ENCODE measurements around the gene ZNF175. TPM values are rescaled to one million over a fixed set of nuclear protein-coding genes. Genes with fewer than 3 reads are reported as not detected.

Gene ZNF175
- 10 to 100 TPM in 1 of 2 donors, 1 to 10 TPM in 1; 6.6 to 15.6 TPM for total RNA-seq

GRCh38 chr19:51570962-51571575, at the start of gene ZNF175:
Gene ZNF175 (plus strand): TSS chr19:51571283. CDS start chr19:51573330, 2,047 bp downstream.
- peak within 1 kb of the TSS; percentile 80 for H3K4me3 ChIP-seq
- H3K27me3 ChIP-seq (replicated peaks; ENCODE audit: insufficient read depth), result no peaks in the 10 kb centered on the region
- no peaks in the 10 kb centered on the region for H3K9me3 ChIP-seq
- peak; percentile 97 for ATAC-seq (ENCODE audit: insufficient number of reproducible peaks, low FRiP score, low read depth)
- H3K36me3 ChIP-seq, result peaks cover 4% of the 10 kb centered on the region
- peak; percentile 73 for DNase-seq (ENCODE audit: low spot score)
- TF ChIP-seq CTCF (IDR thresholded peaks at IDR 0.05), result no peak
- H3K27ac ChIP-seq, result peak within 1 kb of the TSS; percentile 42 to 66
- H3K4me1 ChIP-seq (ENCODE audit: control insufficient read depth in 1 of 2, low read depth in 2 of 2), result peaks cover 10 to 24% of the 10 kb centered on the region in 2 donors

- Histone ChIP-seq H3K27me3 (replicated peaks; ENCODE audit: insufficient read depth) (no peaks in the 10 kb centered on the region), H3K4me1 (ENCODE audit: control insufficient read depth in 1 of 2, low read depth in 2 of 2) (no peaks in the 10 kb centered on the region), H3K27ac (no peak overlapping the region), H3K9me3 (no peaks in the 10 kb centered on the region), H3K36me3 (no peaks in the 10 kb centered on the region), H3K4me3 (no peak overlapping the region)
- ATAC-seq (ENCODE audit: insufficient number of reproducible peaks, low FRiP score, low read depth), result no peak
- no peak for TF ChIP-seq CTCF (IDR thresholded peaks at IDR 0.05)
- no peak for DNase-seq (ENCODE audit: low spot score)
Observed at GRCh38 chr19:51521357-51521756, 49.7 kb upstream of the ZNF175 start.

GRCh38 chr19:51521781-51522180, 49.3 kb upstream of the ZNF175 start:
- Histone ChIP-seq H3K4me3 (no peak overlapping the region), H3K9me3 (no peaks in the 10 kb centered on the region), H3K27me3 (replicated peaks; ENCODE audit: insufficient read depth) (no peaks in the 10 kb centered on the region), H3K27ac (no peak overlapping the region), H3K4me1 (ENCODE audit: control insufficient read depth in 1 of 2, low read depth in 2 of 2) (no peaks in the 10 kb centered on the region), H3K36me3 (no peaks in the 10 kb centered on the region)
- no peak for DNase-seq (ENCODE audit: low spot score)
- no peak for TF ChIP-seq CTCF (IDR thresholded peaks at IDR 0.05)
- ATAC-seq (ENCODE audit: insufficient number of reproducible peaks, low FRiP score, low read depth), result no peak

GRCh38 chr19:51524666-51525264, 46.3 kb upstream of the ZNF175 start:
- ATAC-seq (ENCODE audit: insufficient number of reproducible peaks, low FRiP score, low read depth), result no peak
- DNase-seq (ENCODE audit: low spot score), result no peak
- Histone ChIP-seq H3K27ac (no peak overlapping the region), H3K4me1 (ENCODE audit: control insufficient read depth in 1 of 2, low read depth in 2 of 2) (no peaks in the 10 kb centered on the region), H3K36me3 (no peaks in the 10 kb centered on the region), H3K27me3 (replicated peaks; ENCODE audit: insufficient read depth) (no peaks in the 10 kb centered on the region), H3K9me3 (no peaks in the 10 kb centered on the region), H3K4me3 (no peak overlapping the region)
- no peak for TF ChIP-seq CTCF (IDR thresholded peaks at IDR 0.05)

- Histone ChIP-seq H3K4me1 (ENCODE audit: control insufficient read depth in 1 of 2, low read depth in 2 of 2) (no peaks in the 10 kb centered on the region), H3K27me3 (replicated peaks; ENCODE audit: insufficient read depth) (no peaks in the 10 kb centered on the region), H3K27ac (no peak overlapping the region), H3K4me3 (no peak overlapping the region), H3K9me3 (no peaks in the 10 kb centered on the region), H3K36me3 (no peaks in the 10 kb centered on the region)
- no peak for ATAC-seq (ENCODE audit: insufficient number of reproducible peaks, low FRiP score, low read depth)
- DNase-seq (ENCODE audit: low spot score), result no peak
- no peak for TF ChIP-seq CTCF (IDR thresholded peaks at IDR 0.05)
Observed at GRCh38 chr19:51525651-51526050, 45.4 kb upstream of the ZNF175 start.
